HL-60/S4 treated with retinoic acid at 250 ng/mL for 4 days and 3 days (cell line): ENCODE measurements around the gene TGFB1I1.
"Not testable (repeated sequence)": the region's sequence is repeated elsewhere in the genome, so short reads cannot be mapped to it uniquely, and the experiment has no call there.

Experiments used
- in situ Hi-C: fragments of 300-500 bp; cut with MboI; formaldehyde crosslinking; loops from 2 replicates; pipeline ENCODE4 v1.7.0; 2022; ENCODE audit warnings: low sequenced_read_pairs

The TGFB1I1 gene

GRCh38 chr16:31484491-31485171 lies 12.7 kb downstream of the TGFB1I1 start:
- in situ Hi-C loops = no loop called here

GRCh38 chr16:31485571-31485970 lies 13.6 kb downstream of the TGFB1I1 start:
- in situ Hi-C loops = no loop called here

DNA sequence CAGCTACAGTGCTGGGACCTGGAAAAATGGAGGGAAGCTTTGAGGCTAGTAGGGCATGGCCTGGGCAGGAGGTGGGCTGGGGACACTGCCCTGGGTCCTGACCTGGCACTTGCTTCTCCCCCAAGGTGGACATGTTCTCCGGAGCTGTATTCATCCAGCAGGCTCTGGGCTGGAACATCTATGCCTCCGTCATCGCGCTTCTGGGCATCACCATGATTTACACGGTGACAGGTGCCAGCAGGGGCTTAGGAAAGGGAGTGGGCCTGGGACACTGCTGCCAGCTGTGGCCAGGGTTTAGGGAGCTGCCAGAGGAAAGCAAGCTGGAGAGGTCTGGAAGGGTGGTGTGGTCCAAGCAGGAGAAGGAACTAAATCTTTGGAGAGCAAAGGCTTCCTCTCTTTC lies 14.1 kb downstream of the TGFB1I1 start:
- in situ Hi-C loops = no loop called here

- in situ Hi-C loops = no loop called here
Observed at GRCh38 chr16:31487071-31487719, 15.2 kb downstream of the TGFB1I1 start.

- in situ Hi-C loops = no loop called here
Observed at GRCh38 chr16:31487720-31488467, 15.9 kb downstream of the TGFB1I1 start.

GRCh38 chr16:31488468-31489297 lies 16.7 kb downstream of the TGFB1I1 start:
- in situ Hi-C loops = no loop called here

- in situ Hi-C loops = no loop called here
Observed at GRCh38 chr16:31489298-31489564, 17.3 kb downstream of the TGFB1I1 start.

GRCh38 chr16:31489616-31490584 lies 17.9 kb downstream of the TGFB1I1 start:
- in situ Hi-C loops = no loop called here

- in situ Hi-C loops = no loop called here
Observed at GRCh38 chr16:31491778-31492418, 19.9 kb downstream of the TGFB1I1 start.

- in situ Hi-C loops = no loop called here
Observed at GRCh38 chr16:31493506-31494125, 21.7 kb downstream of the TGFB1I1 start.

DNA sequence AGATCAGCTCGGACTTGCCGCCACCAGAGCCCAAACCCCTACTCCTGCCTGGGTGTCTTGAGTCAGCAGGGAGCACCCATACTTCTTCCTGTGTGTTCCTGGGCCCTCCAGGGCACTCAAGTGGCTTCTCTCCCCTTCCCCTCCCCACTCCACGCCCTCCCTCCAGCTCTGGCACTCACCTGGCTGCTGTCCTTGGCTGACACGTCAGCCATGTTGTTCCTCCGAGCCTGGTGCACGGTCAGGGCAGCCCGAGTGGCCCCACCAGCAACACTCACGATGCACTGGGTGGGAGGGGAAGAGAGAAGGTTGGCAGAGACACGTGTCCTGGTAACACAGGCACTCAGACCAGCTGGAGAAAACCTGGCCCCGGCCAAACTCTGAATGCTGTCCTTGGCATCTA lies 24.7 kb downstream of the TGFB1I1 start:
- in situ Hi-C loops = no loop called here

DNA sequence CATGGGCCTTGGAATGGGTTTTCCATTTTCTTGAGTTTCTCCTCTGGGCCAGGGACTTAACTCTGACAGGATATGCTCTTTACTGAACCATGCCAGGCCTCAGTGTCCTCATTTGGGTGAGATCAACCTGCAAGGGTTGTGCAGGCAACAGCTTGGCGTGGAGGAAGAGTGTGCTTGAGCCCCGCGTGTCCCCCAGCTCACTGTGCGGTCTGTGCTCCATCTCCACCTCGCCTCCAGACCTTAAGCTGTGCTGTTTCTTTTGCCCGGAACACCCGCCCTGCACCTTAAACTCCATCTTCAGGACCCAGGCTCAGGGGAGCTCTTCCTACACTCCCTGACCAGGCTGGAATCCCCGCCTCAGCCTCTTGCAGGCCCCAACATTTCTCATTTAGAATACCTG lies 26.5 kb downstream of the TGFB1I1 start:
- in situ Hi-C loops = no loop called here

- in situ Hi-C loops = no loop called here
Observed at GRCh38 chr16:31499928-31500327, 28.0 kb downstream of the TGFB1I1 start.

DNA sequence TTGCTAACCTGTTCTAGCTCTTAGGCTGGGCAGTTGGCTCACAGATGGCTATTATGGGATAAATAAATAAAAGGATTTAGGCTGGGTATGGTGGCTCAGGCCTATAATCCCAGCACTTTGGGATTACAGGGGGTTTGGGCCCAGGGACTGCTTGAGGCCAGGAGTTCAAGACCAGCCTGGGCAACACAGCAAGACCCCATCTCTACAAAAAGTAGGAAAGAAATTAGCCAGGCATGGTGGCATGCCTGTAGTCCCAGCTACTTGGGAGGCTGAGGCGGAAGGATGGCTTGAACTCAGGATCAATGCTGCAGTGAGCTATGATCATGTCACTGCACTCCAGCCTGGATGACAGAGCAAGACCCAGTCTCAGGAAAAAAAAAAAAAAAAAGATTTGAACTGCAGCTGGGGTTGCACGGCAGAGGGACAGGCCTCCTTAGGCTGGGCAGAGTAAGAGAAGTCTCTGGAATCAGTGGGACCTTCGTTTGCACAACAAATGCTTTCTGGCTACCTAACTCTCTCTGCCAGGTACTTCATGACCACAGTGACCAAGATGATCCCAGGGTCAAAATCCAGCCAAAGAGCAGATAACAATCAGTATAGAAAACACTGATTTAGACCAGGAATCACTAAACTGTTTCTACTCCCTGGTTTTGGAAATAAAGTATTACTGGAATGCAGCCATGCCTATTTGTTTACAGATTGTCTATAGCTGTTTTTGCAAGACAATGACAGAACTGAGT lies 29.4 kb downstream of the TGFB1I1 start:
- in situ Hi-C loops = no loop called here

DNA sequence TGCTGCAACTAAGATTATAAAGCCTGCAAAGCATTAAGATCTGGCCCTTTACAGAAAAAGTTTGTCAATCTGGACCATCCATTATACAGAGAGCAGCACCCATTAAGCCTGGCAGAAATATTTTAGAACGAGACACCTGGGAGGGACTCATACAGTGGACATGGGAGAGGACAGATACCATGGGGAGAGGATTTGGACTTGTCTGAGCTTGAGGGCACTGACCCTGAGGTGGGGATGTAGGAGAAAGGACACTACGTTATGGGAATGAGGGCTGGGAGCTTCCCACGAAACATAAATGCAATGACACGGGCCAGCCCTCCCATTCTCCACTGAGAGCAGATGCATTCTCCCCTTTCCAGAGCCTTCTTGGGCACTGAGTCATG lies 30.0 kb downstream of the TGFB1I1 start:
- in situ Hi-C loops = no loop called here

DNA sequence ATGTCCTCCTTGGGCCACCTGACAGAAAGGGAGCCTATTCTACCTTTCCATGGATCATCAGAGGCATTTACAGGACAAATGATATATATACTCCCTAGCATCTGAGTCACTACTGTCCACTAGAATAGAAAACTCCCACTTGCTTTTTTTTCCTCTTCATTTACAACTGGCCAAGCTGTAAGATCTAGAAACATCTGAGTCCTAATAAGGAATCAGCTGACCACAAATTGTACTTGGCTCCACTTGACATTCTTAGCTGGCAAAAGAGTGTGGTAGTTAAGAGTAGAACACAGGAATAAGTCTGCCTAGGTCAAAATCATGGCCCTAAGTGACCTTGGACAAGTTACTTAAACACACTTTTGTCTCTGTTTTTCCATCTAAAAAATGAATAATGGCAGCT lies 31.0 kb downstream of the TGFB1I1 start:
- in situ Hi-C loops = no loop called here

- in situ Hi-C loops = not testable (repeated sequence)
Observed at GRCh38 chr16:31503555-31503954, 31.6 kb downstream of the TGFB1I1 start.

DNA sequence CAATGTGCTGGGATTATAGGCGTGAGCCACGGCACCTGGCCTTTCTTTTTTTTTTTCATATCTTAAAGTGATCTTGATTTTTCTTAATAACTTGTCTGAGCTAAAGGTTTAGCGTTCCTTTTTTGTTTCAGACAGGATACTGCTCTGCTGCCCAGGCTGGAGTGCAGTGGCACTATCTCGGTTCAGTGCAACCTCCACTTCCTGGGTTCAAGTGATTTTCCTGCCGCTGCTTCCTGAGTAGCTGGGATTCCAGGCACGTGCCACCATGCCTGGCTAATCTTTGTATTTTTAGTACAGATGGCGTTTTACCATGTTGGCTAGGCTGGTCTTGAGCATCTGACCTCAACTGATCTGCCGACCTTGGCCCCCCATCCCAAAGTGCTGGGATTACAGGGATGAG lies 32.2 kb downstream of the TGFB1I1 start:
- in situ Hi-C loops = no loop called here

- in situ Hi-C loops = no loop called here
Observed at GRCh38 chr16:31505483-31505882, 33.5 kb downstream of the TGFB1I1 start.
